Endothelial cell (in vitro differentiated cells): Measurements from ENCODE around the gene NEURL1B. TPM values are rescaled to one million over a fixed set of nuclear protein-coding genes. Genes with fewer than 3 reads are reported as not detected.

Experiments
- DNase-seq: peaks from one replicate; pipeline ENCODE4 v3.0.0; 2021; ENCODE audit warnings: low spot score
- H3K27ac Mint-ChIP-seq: one replicate; pipeline ENCODE4 v1.8.0; 2021; ENCODE audit warnings: mixed read lengths, inconsistent platforms; ENCODE audit not compliant: unreplicated experiment
- H3K27me3 Mint-ChIP-seq: one replicate; pipeline ENCODE4 v1.8.0; 2021; ENCODE audit warnings: mild to moderate bottlenecking, moderate library complexity, mixed read lengths, inconsistent platforms; ENCODE audit not compliant: unreplicated experiment
- H3K36me3 Mint-ChIP-seq: one replicate; pipeline ENCODE4 v1.8.0; 2021; ENCODE audit warnings: mild to moderate bottlenecking, low read depth, mixed read lengths, inconsistent platforms; ENCODE audit not compliant: unreplicated experiment
- H3K4me1 Mint-ChIP-seq: one replicate; pipeline ENCODE4 v1.8.0; 2021; ENCODE audit warnings: mild to moderate bottlenecking, mixed read lengths, inconsistent platforms; ENCODE audit not compliant: unreplicated experiment
- H3K4me3 Mint-ChIP-seq: one replicate; pipeline ENCODE4 v1.8.0; 2021; ENCODE audit warnings: mild to moderate bottlenecking, mixed read lengths, inconsistent platforms; ENCODE audit not compliant: unreplicated experiment
- H3K9me3 Mint-ChIP-seq: one replicate; pipeline ENCODE4 v1.8.0; 2021; ENCODE audit warnings: mixed read lengths, inconsistent platforms; ENCODE audit not compliant: unreplicated experiment
- CTCF ChIP-seq: fragments of 200-600 bp; sonication (generic); IDR thresholded peaks from one replicate; pipeline ENCODE4 v1.5.0; 2021; ENCODE audit warnings: antibody characterized with exemption; ENCODE audit not compliant: unreplicated experiment
- total RNA-seq: library from RNA; stranded (reverse); fragmentation: NEBNext Ultra II Directional; extraction: Animal tissue kit (Norgen Biotek cat#: 25700); gene quantifications from one replicate; pipeline ENCODE4 v1.2.1, GENCODE V29; 2021; ENCODE audit not compliant: unreplicated experiment

NEURL1B gene
- total RNA-seq, 1 donor from 2014 or later: 0.13 TPM

- no peak for TF ChIP-seq CTCF
- no peak for DNase-seq
- H3K36me3 Mint-ChIP-seq: no peaks in the 10 kb centered on the region
- H3K27me3 Mint-ChIP-seq: no peaks in the 10 kb centered on the region
- H3K9me3 Mint-ChIP-seq: no peaks in the 10 kb centered on the region
- H3K4me1 Mint-ChIP-seq: peaks cover 4% of the 10 kb centered on the region
- no peak overlapping the region for H3K4me3 Mint-ChIP-seq
- H3K27ac Mint-ChIP-seq: no peak overlapping the region
Measured at GRCh38 chr5:172664018-172664417, 23.0 kb downstream of the NEURL1B start.

- Mint-ChIP-seq H3K27me3 (no peaks in the 10 kb centered on the region), H3K9me3 (no peaks in the 10 kb centered on the region), H3K27ac (no peak overlapping the region), H3K4me3 (no peak overlapping the region), H3K36me3 (no peaks in the 10 kb centered on the region), H3K4me1 (peaks cover 4% of the 10 kb centered on the region)
- TF ChIP-seq CTCF: no peak
- no peak for DNase-seq
Measured at GRCh38 chr5:172664681-172665541, 23.8 kb downstream of the NEURL1B start.

GRCh38 chr5:172666251-172666650 lies 25.2 kb downstream of the NEURL1B start:
- no peak for TF ChIP-seq CTCF
- Mint-ChIP-seq H3K27ac (no peak overlapping the region), H3K36me3 (no peaks in the 10 kb centered on the region), H3K4me1 (peaks cover 3% of the 10 kb centered on the region), H3K4me3 (no peak overlapping the region), H3K27me3 (no peaks in the 10 kb centered on the region), H3K9me3 (no peaks in the 10 kb centered on the region)
- DNase-seq: peak; percentile 30

GRCh38 chr5:172667786-172668593 lies 26.9 kb downstream of the NEURL1B start:
- Mint-ChIP-seq H3K9me3 (no peaks in the 10 kb centered on the region), H3K4me1 (no peaks in the 10 kb centered on the region), H3K4me3 (no peak overlapping the region), H3K27me3 (peaks cover 3% of the 10 kb centered on the region), H3K36me3 (no peaks in the 10 kb centered on the region), H3K27ac (no peak overlapping the region)
- TF ChIP-seq CTCF: no peak
- DNase-seq: no peak

GRCh38 chr5:172668594-172669071 lies 27.6 kb downstream of the NEURL1B start:
- Mint-ChIP-seq H3K36me3 (no peaks in the 10 kb centered on the region), H3K9me3 (no peaks in the 10 kb centered on the region), H3K27me3 (peaks cover 3% of the 10 kb centered on the region), H3K27ac (no peak overlapping the region), H3K4me1 (no peaks in the 10 kb centered on the region), H3K4me3 (no peak overlapping the region)
- no peak for TF ChIP-seq CTCF
- DNase-seq: no peak
